ENCODE results near the gene CELSR1. TPM values are rescaled to one million over a fixed set of nuclear protein-coding genes. Genes with fewer than 3 reads are reported as not detected.
A peak's percentile ranks its signal among the peaks of the same experiment; 100 is the strongest.

Gene CELSR1
- total and polyA plus RNA-seq, 8 donors, result 0.75 to 3.2 (median 1.2) TPM

- Histone ChIP-seq H3K27me3 (no peaks in the 10 kb centered on the region), H3K27ac (no peak overlapping the region), H3K4me1 (peaks cover 27 to 34% (median 31%) of the 10 kb centered on the region in 3 donors), H3K9me3 (no peaks in the 10 kb centered on the region), H3K4me3 (no peak overlapping the region), H3K36me3 (no peaks in the 10 kb centered on the region)
- ATAC-seq, result no peak
- peak in 1 of 6 donors; percentile 26 for DNase-seq
- TF ChIP-seq CTCF (IDR thresholded peaks at IDR 0.05), result no peak
- FAIRE-seq, result no peak
- 47 to 59% methylated on average over 5 of the region's 5 CpGs for WGBS, 2 donors
- intact Hi-C loops (cut with DNase I), result no loop called here
Observed at GRCh38 chr22:46381142-46381541, 156.3 kb downstream of the CELSR1 start.

GRCh38 chr22:46380581-46380980 is 156.8 kb downstream of the CELSR1 start:
- no peak for TF ChIP-seq CTCF (IDR thresholded peaks at IDR 0.05)
- DNase-seq (peak in 1 of 6 donors; percentile 55), FAIRE-seq (no peak), ATAC-seq (no peak)
- Histone ChIP-seq H3K27me3 (no peaks in the 10 kb centered on the region), H3K4me1 (peaks cover 27 to 34% (median 31%) of the 10 kb centered on the region in 3 donors), H3K36me3 (no peaks in the 10 kb centered on the region), H3K27ac (no peak overlapping the region), H3K4me3 (no peak overlapping the region), H3K9me3 (no peaks in the 10 kb centered on the region)
- WGBS, 2 donors, result 90 to 91% methylated on average over 17 of the region's 17 CpGs
- intact Hi-C loops (cut with DNase I), result no loop called here

GRCh38 chr22:46380069-46380468 is 157.4 kb downstream of the CELSR1 start:
- peaks cover 27 to 34% (median 31%) of the 10 kb centered on the region in 3 donors for H3K4me1 ChIP-seq
- no peaks in the 10 kb centered on the region for H3K9me3 ChIP-seq
- FAIRE-seq, result no peak
- no peaks in the 10 kb centered on the region for H3K27me3 ChIP-seq
- 61 to 66% methylated on average over 19 of the region's 19 CpGs for WGBS, 2 donors
- ATAC-seq, result peak in 1 of 4 donors; percentile 1
- H3K36me3 ChIP-seq, result no peaks in the 10 kb centered on the region
- no peak for TF ChIP-seq CTCF (IDR thresholded peaks at IDR 0.05)
- DNase-seq, result peak in 2 of 6 donors; percentile 48 to 52
- H3K27ac ChIP-seq, result peak overlapping the region; percentile 75 to 89 (median 78)
- H3K4me3 ChIP-seq, result peak overlapping the region in 1 of 4 donors; percentile 29
- intact Hi-C loops (cut with DNase I), result no loop called here

- intact Hi-C loops (cut with DNase I), result no loop called here
- Histone ChIP-seq H3K27ac (peak overlapping the region; percentile 75 to 89 (median 78)), H3K4me3 (peak overlapping the region in 2 of 4 donors; percentile 26 to 29), H3K27me3 (no peaks in the 10 kb centered on the region), H3K9me3 (no peaks in the 10 kb centered on the region), H3K36me3 (no peaks in the 10 kb centered on the region), H3K4me1 (peaks cover 27 to 34% (median 31%) of the 10 kb centered on the region in 3 donors)
- peak; percentile 52 to 78 (median 64) for DNase-seq
- no peak for FAIRE-seq
- TF ChIP-seq CTCF (IDR thresholded peaks at IDR 0.05), result no peak
- peak; percentile 34 to 70 (median 65) for ATAC-seq
- 29 to 31% methylated on average over 29 of the region's 29 CpGs for WGBS, 2 donors
Observed at GRCh38 chr22:46379066-46379930, 158.1 kb downstream of the CELSR1 start.

Data from pancreas (tissue), 10 donors.